NT2/D1 (cell line): ENCODE data around the gene EMID1.

Experiments used
- DNase-seq: peaks from one replicate; pipeline ENCODE4 v3.0.0-alpha.2; 2011; ENCODE audit warnings: low read depth, low spot score
- H3K27me3 ChIP-seq: 2 replicates; pipeline ENCODE4 v1.6.0; 2011; ENCODE audit warnings: mild to moderate bottlenecking; ENCODE audit not compliant: insufficient read length, insufficient read depth
- H3K36me3 ChIP-seq: 2 replicates; pipeline ENCODE4 v1.6.1; 2011; ENCODE audit warnings: mild to moderate bottlenecking, low read length, mixed read lengths; ENCODE audit not compliant: insufficient read depth, insufficient read length
- H3K4me1 ChIP-seq: 2 replicates; pipeline ENCODE4 v1.5.1; 2011; ENCODE audit not compliant: insufficient read depth, insufficient read length
- H3K4me3 ChIP-seq: 2 replicates; pipeline ENCODE4 v1.5.1; 2011; ENCODE audit warnings: low read depth; ENCODE audit not compliant: insufficient read length
- H3K9ac ChIP-seq: 2 replicates; pipeline ENCODE4 v1.6.0; 2011; ENCODE audit warnings: low read depth; ENCODE audit not compliant: insufficient read length
- H3K9me3 ChIP-seq: 2 replicates; pipeline ENCODE4 v1.5.1; 2011; ENCODE audit warnings: mild to moderate bottlenecking, low read length; ENCODE audit not compliant: insufficient read depth
- SUZ12 ChIP-seq: IDR thresholded peaks from 2 replicates; pipeline ENCODE4 v1.6.1; 2011; ENCODE audit not compliant: insufficient read length, insufficient read depth; ENCODE audit errors: extremely low read depth
- YY1 ChIP-seq: IDR thresholded peaks from 2 replicates; pipeline ENCODE4 v1.6.1; 2011; ENCODE audit not compliant: insufficient read length, insufficient read depth
- ZNF274 ChIP-seq: IDR thresholded peaks from 2 replicates; pipeline ENCODE4 v1.6.1; 2011; ENCODE audit warnings: mild to moderate bottlenecking, low read depth, low read length

Gene EMID1

GRCh38 chr22:29267462-29267857, 61.8 kb downstream of the EMID1 start:
- Histone ChIP-seq H3K9ac (peak overlapping the region; percentile 98), H3K27me3 (no peaks in the 10 kb centered on the region), H3K4me3 (peak overlapping the region; percentile 90), H3K9me3 (no peaks in the 10 kb centered on the region), H3K4me1 (peaks cover 16% of the 10 kb centered on the region), H3K36me3 (peaks cover 71% of the 10 kb centered on the region)
- no peak for DNase-seq
- no peak for TF ChIP-seq ZNF274
- no peak for TF ChIP-seq SUZ12
- TF ChIP-seq YY1, result no peak

DNA sequence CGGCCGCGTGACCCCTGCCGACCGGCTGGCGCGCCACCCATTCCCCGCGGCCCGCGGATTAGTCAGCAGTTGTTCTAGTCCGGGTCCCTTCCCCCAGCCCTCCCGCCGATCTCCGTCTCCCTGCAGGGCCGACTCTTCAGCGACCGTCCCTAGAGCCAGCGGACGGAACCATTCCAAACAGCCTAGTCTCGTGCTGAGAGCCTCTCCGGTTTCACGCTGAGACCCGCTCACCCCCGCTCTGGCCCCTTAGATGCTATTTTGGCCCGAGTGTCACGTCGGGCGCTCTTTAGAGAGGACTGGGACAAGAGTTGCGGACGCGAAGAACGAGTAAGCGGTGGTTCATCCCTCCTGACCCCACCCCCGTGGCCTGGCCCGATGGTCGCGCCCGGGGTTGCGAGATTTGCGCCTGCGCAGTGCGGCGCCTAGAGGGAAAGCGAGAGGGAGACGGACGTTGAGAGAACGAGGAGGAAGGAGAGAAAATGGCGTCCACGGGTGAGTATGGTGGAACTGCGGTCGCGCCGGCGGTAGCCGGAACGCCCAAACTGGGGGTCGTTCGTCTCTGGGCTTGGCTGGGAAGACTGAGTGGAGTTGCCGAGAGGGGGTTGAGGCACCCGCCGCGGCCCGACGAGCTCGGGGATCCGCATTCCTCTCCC, 62.3 kb downstream of the EMID1 start, which contains the start of the genes EWSR1 and RHBDD3:
Gene EWSR1, plus strand, starts transcription at position 411 of the 653 bp plus-strand sequence. Its CDS starts 69 bp downstream, at position 480.
Gene RHBDD3, minus strand, starts transcription at position 124 of the 653 bp plus-strand sequence. CDS start 2,355 bp downstream, outside the sequence.
- peak; percentile 80 for DNase-seq
- Histone ChIP-seq H3K27me3 (no peaks in the 10 kb centered on the region), H3K4me1 (peaks cover 16% of the 10 kb centered on the region)

DNA sequence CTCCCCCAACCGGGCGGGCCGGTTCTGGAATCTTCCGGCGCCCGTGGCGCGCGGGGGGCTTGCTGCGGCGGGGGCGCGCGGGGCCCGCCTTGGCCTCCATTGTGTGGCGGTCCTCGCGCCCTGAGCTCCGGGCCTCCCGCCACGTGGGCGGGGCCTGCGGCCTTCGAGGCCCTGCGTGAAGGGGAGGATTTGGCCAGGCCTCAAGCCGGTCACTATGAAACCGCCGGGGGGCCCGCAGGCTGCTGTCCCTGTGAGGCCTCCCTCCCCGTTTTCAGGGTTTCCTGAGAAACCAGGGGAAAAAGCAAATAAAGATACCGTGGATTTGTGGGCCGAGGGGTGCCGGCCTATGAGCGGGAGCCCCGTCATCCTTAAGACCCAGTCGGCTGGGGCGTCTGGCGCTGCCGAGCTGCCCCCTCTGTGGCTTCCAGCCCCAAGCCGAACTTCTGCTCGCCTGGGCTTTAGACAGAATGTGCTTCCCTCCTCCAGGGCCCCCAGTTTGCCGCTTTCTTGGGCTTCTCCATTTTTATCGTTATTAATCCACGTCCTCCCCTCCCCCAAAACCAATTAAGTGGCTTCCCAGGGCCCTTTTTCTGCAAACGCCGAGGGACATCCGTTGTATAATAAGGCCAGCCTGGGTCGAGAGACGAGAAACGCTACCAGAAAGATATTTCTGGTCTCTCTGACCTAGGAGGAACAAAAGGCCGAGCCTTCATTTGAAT, 63.0 kb downstream of the EMID1 start:
- DNase-seq, result no peak
- no peak for TF ChIP-seq ZNF274
- TF ChIP-seq SUZ12, result no peak
- TF ChIP-seq YY1, result no peak

More for the DNA sequence above, 62.3 kb downstream of the EMID1 start, which contains the start of the genes EWSR1 and RHBDD3:
- Histone ChIP-seq H3K9me3 (no peaks in the 10 kb centered on the region), H3K4me3 (peak within 1 kb of the TSS; percentile 90), H3K36me3 (peaks cover 76% of the 10 kb centered on the region), H3K9ac (peak within 1 kb of the TSS; percentile 98)
- no peak for TF ChIP-seq ZNF274
- TF ChIP-seq YY1, result peak; percentile 72

GRCh38 chr22:29269230-29269604, 63.5 kb downstream of the EMID1 start:
- Histone ChIP-seq H3K27me3 (no peaks in the 10 kb centered on the region), H3K36me3 (peaks cover 80% of the 10 kb centered on the region), H3K4me3 (peak overlapping the region; percentile 90), H3K9ac (peak overlapping the region; percentile 98), H3K9me3 (no peaks in the 10 kb centered on the region), H3K4me1 (peaks cover 11% of the 10 kb centered on the region)
- TF ChIP-seq YY1 (no peak), ZNF274 (no peak), SUZ12 (no peak)
- no peak for DNase-seq

More for the DNA sequence above, 63.0 kb downstream of the EMID1 start:
- H3K4me3 ChIP-seq, result peak overlapping the region; percentile 90
- peaks cover 80% of the 10 kb centered on the region for H3K36me3 ChIP-seq
- no peaks in the 10 kb centered on the region for H3K27me3 ChIP-seq
- H3K9ac ChIP-seq, result peak overlapping the region; percentile 98
- H3K4me1 ChIP-seq, result peaks cover 16% of the 10 kb centered on the region
- H3K9me3 ChIP-seq, result no peaks in the 10 kb centered on the region

DNA sequence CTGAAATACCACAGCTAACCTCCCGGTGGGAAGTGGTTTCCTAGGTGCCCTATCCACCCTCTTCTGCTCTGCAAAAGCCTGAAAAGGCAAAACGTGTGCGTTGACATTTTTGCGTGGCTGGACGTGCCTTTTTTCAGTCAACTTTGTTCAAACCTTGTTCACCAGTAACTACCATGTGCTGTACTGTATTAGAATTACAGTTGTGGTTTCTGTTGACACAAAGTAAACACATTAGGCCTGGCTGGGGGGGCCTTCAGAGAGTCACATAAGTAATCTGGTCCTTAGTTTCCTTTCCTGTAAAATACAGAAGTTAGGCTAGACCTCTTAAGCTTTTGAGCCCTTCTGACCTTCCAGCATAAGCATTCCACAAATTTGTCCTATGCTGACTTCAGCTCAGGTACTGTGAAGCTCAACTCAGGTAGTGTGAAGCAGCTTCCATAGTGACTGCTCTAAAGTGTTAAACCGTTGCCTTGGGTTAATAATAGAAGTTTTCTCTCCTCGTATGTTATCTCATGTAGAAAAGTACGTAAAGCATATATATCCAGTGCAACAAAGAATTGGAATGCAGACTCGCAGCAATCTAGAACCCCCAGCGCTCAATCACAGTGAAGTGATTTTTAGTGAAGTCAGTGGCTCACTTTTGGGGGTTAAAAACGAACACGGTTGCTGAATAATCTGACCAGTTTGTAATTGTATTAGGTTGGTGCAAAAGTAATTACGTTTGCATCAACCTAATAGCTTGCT, 64.2 kb downstream of the EMID1 start:
- H3K36me3 ChIP-seq, result peaks cover 83% of the 10 kb centered on the region
- no peak for DNase-seq
- H3K4me3 ChIP-seq, result peak overlapping the region; percentile 90
- no peak for TF ChIP-seq YY1
- no peak for TF ChIP-seq SUZ12
- TF ChIP-seq ZNF274, result no peak
- no peaks in the 10 kb centered on the region for H3K27me3 ChIP-seq
- peaks cover 11% of the 10 kb centered on the region for H3K4me1 ChIP-seq
- no peaks in the 10 kb centered on the region for H3K9me3 ChIP-seq
- peak overlapping the region; percentile 98 for H3K9ac ChIP-seq

DNA sequence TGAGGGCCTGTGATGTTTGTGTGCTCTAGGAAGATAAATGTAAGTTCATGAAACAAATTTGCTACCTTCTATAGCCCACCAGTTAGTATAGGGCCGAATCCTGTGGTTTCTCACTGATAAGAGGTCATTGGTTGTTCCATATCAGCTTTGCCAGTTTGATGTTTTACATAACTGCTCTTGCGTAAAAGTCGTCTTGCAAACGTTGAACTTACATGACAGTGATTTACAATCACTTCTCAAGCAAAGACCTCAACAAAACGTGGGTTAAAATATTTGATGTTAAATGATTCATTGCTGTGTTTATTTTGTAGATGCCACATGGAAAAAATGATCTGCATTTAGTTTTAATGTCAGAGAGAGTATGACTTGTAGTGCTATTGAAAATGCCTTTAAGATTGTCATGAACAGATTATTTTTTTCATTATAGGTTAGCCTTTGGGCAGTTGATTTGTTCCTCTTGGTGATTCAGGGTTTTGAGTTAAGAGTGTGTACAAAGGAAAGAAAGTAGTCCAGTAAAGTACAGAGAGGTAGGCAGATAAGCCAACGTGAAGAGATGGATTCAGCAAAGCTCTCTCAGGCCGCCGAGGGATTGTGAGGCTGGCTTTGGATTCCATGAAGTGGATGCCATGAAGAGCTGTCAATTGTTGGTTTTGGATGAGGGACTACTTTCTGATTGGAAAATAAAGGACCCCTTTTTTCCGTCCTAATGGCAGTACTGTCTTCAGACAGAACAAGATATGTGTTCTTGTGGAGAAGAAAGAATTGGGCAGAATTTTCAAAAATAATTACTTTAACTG, 65.0 kb downstream of the EMID1 start:
- Histone ChIP-seq H3K4me3 (peak overlapping the region; percentile 90), H3K9me3 (no peaks in the 10 kb centered on the region), H3K27me3 (no peaks in the 10 kb centered on the region), H3K9ac (peak overlapping the region; percentile 98), H3K4me1 (peaks cover 11% of the 10 kb centered on the region), H3K36me3 (peaks cover 83% of the 10 kb centered on the region)
- TF ChIP-seq YY1, result no peak
- TF ChIP-seq SUZ12, result no peak
- no peak for TF ChIP-seq ZNF274
- DNase-seq, result no peak
